Breast epithelium (tissue), 3 donors: ENCODE results near the gene MSANTD3.

Experiments
- CTCF ChIP-seq, 3 donors: fragments of 450-650 bp; IDR thresholded peaks; one replicate each; pipeline ENCODE4 v1.5.1; 2016 to 2017; ENCODE audit warnings: antibody characterized with exemption in 3 of 3, mild to moderate bottlenecking in 3 of 3, moderate library complexity in 3 of 3
- POLR2A ChIP-seq: fragments of 450-650 bp; IDR thresholded peaks from one replicate; pipeline ENCODE4 v1.6.1; 2016; ENCODE audit warnings: antibody characterized with exemption, mild to moderate bottlenecking, moderate library complexity
- POLR2AphosphoS5 ChIP-seq, 3 donors: sonication (generic); formaldehyde crosslinking; IDR thresholded peaks; one replicate each; pipeline ENCODE4 v1.6.1; 2017; ENCODE audit warnings: antibody characterized with exemption in 3 of 3

GRCh38 chr9:100466829-100467221, 39.9 kb downstream of the MSANTD3 start:
- TF ChIP-seq POLR2AphosphoS5 (IDR thresholded peaks at IDR 0.05): no peak
- no peak for TF ChIP-seq CTCF (IDR thresholded peaks at IDR 0.05)
- TF ChIP-seq POLR2A: no peak
